HEK293 (cell line): ENCODE data around the gene SPACA4.

Source experiments
- KLF1 ChIP-seq: fragments of 450-650 bp; formaldehyde crosslinking; IDR thresholded peaks from 2 replicates; pipeline ENCODE4 v1.5.1; 2016; ENCODE audit warnings: missing biosample characterization, missing genetic modification characterization
- MZF1 ChIP-seq: fragments of 450-650 bp; formaldehyde crosslinking; IDR thresholded peaks from 2 replicates; pipeline ENCODE4 v1.5.1; 2017; ENCODE audit warnings: missing biosample characterization, missing genetic modification characterization, borderline replicate concordance
- SETDB1 ChIP-seq: IDR thresholded peaks from one replicate; pipeline ENCODE4 v1.6.1; 2017; ENCODE audit warnings: mild to moderate bottlenecking, low read length, moderate library complexity, mixed read lengths; ENCODE audit not compliant: insufficient read length
- SP7 ChIP-seq: fragments of 450-650 bp; formaldehyde crosslinking; IDR thresholded peaks from 2 replicates; pipeline ENCODE4 v1.5.1; 2016; ENCODE audit warnings: missing biosample characterization, missing genetic modification characterization
- ZFP3 ChIP-seq: fragments of 450-650 bp; formaldehyde crosslinking; IDR thresholded peaks from 2 replicates; pipeline ENCODE4 v1.5.1; 2016; ENCODE audit warnings: low read depth, missing biosample characterization, missing genetic modification characterization
- ZNF132 ChIP-seq: fragments of 450-650 bp; formaldehyde crosslinking; IDR thresholded peaks from 2 replicates; pipeline ENCODE4 v1.5.1; 2017; ENCODE audit warnings: missing biosample characterization, missing genetic modification characterization, borderline replicate concordance
- ZNF146 ChIP-seq: fragments of 450-650 bp; formaldehyde crosslinking; IDR thresholded peaks from 2 replicates; pipeline ENCODE4 v1.5.1; 2016; ENCODE audit warnings: missing biosample characterization, missing genetic modification characterization
- ZNF184 ChIP-seq: fragments of 450-650 bp; IDR thresholded peaks from 2 replicates; pipeline ENCODE4 v1.5.1; 2018; ENCODE audit warnings: missing biosample characterization, mild to moderate bottlenecking, missing genetic modification characterization
- ZNF2 ChIP-seq: fragments of 450-650 bp; formaldehyde crosslinking; IDR thresholded peaks from 2 replicates; pipeline ENCODE4 v1.5.1; 2016; ENCODE audit warnings: missing biosample characterization, missing genetic modification characterization
- ZNF23 ChIP-seq: fragments of 450-650 bp; formaldehyde crosslinking; IDR thresholded peaks from 2 replicates; pipeline ENCODE4 v1.5.1; 2016; ENCODE audit warnings: missing biosample characterization, missing genetic modification characterization, borderline replicate concordance
- ZNF239 ChIP-seq: fragments of 450-650 bp; formaldehyde crosslinking; IDR thresholded peaks from 2 replicates; pipeline ENCODE4 v1.5.1; 2016; ENCODE audit warnings: missing biosample characterization, missing genetic modification characterization
- ZNF266 ChIP-seq: fragments of 450-650 bp; formaldehyde crosslinking; IDR thresholded peaks from 2 replicates; pipeline ENCODE4 v1.5.1; 2016; ENCODE audit warnings: missing biosample characterization, missing genetic modification characterization, low read depth
- ZNF274 ChIP-seq, 2 experiments: fragments of 200-500 bp in 1 of 2; fragments of 450-650 bp in 1 of 2; sonication (Bioruptor generic) in 1 of 2; formaldehyde crosslinking in 1 of 2; IDR thresholded peaks; 2 replicates each; pipeline versions ENCODE4 v1.5.1 to v1.6.1; 2014 to 2016; ENCODE audit warnings: borderline replicate concordance in 1 of 2, inconsistent platforms in 1 of 2, low read length in 1 of 2, missing biosample characterization in 1 of 2, missing genetic modification characterization in 1 of 2
- ZNF341 ChIP-seq: fragments of 450-650 bp; formaldehyde crosslinking; IDR thresholded peaks from 2 replicates; pipeline ENCODE4; 2016; ENCODE audit warnings: low read depth, missing biosample characterization, missing genetic modification characterization
- ZNF404 ChIP-seq: fragments of 450-650 bp; formaldehyde crosslinking; IDR thresholded peaks from 2 replicates; pipeline ENCODE4 v1.5.1; 2017; ENCODE audit warnings: missing biosample characterization, missing genetic modification characterization
- ZNF48 ChIP-seq: fragments of 450-650 bp; formaldehyde crosslinking; IDR thresholded peaks from 2 replicates; pipeline ENCODE4 v1.5.1; 2016; ENCODE audit warnings: missing biosample characterization, missing genetic modification characterization
- ZNF558 ChIP-seq: fragments of 450-650 bp; formaldehyde crosslinking; IDR thresholded peaks from 2 replicates; pipeline ENCODE4 v1.5.1; 2016; ENCODE audit warnings: missing biosample characterization, missing genetic modification characterization
- ZNF571 ChIP-seq: fragments of 450-650 bp; formaldehyde crosslinking; IDR thresholded peaks from 2 replicates; pipeline ENCODE4 v1.5.0; 2017; ENCODE audit warnings: missing biosample characterization, missing genetic modification characterization
- ZNF664 ChIP-seq: fragments of 450-650 bp; formaldehyde crosslinking; IDR thresholded peaks from 2 replicates; pipeline ENCODE4 v1.5.1; 2016; ENCODE audit warnings: missing biosample characterization, missing genetic modification characterization
- ZNF830 ChIP-seq: fragments of 450-650 bp; IDR thresholded peaks from 2 replicates; pipeline ENCODE4 v1.5.0; 2018; ENCODE audit warnings: missing biosample characterization, missing genetic modification characterization, low read depth, mild to moderate bottlenecking, moderate library complexity
- ZNF843 ChIP-seq: fragments of 450-650 bp; formaldehyde crosslinking; IDR thresholded peaks from 2 replicates; pipeline ENCODE4 v1.5.1; 2016; ENCODE audit warnings: missing biosample characterization, missing genetic modification characterization
- ZSCAN16 ChIP-seq: fragments of 450-650 bp; formaldehyde crosslinking; IDR thresholded peaks from 2 replicates; pipeline ENCODE4 v1.5.1; 2016; ENCODE audit warnings: missing biosample characterization, missing genetic modification characterization
- TF ChIP-seq, protein P1 (sequence below): fragments of 450-650 bp; formaldehyde crosslinking; IDR thresholded peaks from 2 replicates; pipeline ENCODE4 v1.5.1; 2016; ENCODE audit warnings: missing biosample characterization, missing genetic modification characterization, borderline replicate concordance
- TF ChIP-seq, protein P2 (sequence below): fragments of 450-650 bp; formaldehyde crosslinking; IDR thresholded peaks from 2 replicates; pipeline ENCODE4 v1.5.1; 2017; ENCODE audit warnings: missing biosample characterization, missing genetic modification characterization
- TF ChIP-seq, protein P3 (sequence below): fragments of 450-650 bp; formaldehyde crosslinking; optimal IDR thresholded peaks from 2 replicates; pipeline ENCODE3; 2016; ENCODE audit warnings: missing biosample characterization, mild to moderate bottlenecking, missing genetic modification characterization
- TF ChIP-seq, protein P4 (sequence below): fragments of 450-650 bp; formaldehyde crosslinking; IDR thresholded peaks from 2 replicates; pipeline ENCODE4 v1.5.1; 2016; ENCODE audit warnings: missing biosample characterization, missing genetic modification characterization

The SPACA4 gene

DNA sequence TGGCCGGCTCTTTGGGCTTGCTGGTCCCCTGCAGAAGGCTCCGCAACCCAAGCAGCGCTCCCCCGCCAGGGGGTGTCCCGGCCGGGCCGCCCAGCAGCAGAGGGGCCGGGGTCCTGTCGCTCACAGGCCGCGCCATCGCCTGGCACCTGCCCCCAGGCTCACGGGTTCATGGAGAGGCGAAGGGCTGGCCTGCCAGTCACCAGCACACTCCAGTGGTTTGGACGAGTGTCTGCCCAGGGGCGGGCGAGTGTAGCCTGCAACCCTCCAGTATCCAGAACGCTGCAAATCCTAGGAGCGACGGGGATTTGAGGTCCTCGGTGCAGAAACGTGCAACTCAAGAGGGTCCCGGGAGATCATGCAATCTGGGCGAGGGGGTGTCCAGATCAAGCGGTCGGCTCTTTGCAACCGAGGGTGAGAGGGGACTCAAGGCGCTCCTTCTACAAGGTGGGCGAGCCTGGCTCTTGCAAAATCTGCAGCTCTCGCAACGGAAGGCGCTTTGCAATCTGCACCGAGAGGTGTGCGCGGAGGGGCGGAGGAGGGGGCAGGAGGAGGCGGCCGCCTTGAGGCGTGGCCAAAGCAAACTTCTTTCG, 30.4 kb downstream of the SPACA4 start, which contains the start of gene DBP (continued):
- TF ChIP-seq, protein P1, sequence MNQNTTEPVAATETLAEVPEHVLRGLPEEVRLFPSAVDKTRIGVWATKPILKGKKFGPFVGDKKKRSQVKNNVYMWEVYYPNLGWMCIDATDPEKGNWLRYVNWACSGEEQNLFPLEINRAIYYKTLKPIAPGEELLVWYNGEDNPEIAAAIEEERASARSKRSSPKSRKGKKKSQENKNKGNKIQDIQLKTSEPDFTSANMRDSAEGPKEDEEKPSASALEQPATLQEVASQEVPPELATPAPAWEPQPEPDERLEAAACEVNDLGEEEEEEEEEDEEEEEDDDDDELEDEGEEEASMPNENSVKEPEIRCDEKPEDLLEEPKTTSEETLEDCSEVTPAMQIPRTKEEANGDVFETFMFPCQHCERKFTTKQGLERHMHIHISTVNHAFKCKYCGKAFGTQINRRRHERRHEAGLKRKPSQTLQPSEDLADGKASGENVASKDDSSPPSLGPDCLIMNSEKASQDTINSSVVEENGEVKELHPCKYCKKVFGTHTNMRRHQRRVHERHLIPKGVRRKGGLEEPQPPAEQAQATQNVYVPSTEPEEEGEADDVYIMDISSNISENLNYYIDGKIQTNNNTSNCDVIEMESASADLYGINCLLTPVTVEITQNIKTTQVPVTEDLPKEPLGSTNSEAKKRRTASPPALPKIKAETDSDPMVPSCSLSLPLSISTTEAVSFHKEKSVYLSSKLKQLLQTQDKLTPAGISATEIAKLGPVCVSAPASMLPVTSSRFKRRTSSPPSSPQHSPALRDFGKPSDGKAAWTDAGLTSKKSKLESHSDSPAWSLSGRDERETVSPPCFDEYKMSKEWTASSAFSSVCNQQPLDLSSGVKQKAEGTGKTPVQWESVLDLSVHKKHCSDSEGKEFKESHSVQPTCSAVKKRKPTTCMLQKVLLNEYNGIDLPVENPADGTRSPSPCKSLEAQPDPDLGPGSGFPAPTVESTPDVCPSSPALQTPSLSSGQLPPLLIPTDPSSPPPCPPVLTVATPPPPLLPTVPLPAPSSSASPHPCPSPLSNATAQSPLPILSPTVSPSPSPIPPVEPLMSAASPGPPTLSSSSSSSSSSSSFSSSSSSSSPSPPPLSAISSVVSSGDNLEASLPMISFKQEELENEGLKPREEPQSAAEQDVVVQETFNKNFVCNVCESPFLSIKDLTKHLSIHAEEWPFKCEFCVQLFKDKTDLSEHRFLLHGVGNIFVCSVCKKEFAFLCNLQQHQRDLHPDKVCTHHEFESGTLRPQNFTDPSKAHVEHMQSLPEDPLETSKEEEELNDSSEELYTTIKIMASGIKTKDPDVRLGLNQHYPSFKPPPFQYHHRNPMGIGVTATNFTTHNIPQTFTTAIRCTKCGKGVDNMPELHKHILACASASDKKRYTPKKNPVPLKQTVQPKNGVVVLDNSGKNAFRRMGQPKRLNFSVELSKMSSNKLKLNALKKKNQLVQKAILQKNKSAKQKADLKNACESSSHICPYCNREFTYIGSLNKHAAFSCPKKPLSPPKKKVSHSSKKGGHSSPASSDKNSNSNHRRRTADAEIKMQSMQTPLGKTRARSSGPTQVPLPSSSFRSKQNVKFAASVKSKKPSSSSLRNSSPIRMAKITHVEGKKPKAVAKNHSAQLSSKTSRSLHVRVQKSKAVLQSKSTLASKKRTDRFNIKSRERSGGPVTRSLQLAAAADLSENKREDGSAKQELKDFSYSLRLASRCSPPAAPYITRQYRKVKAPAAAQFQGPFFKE (tag by site-specific recombination): no peak
- TF ChIP-seq ZSCAN16 (peak; percentile 26; the same call in 1 of the 2 replicates), ZNF266 (tag by site-specific recombination) (no peak), ZNF341 (tag by site-specific recombination) (no peak), SP7 (tag by site-specific recombination) (no peak; the same call in 1 of the 2 replicates), ZNF843 (tag by site-specific recombination) (no peak), ZNF23 (tag by site-specific recombination) (no peak), MZF1 (tag by site-specific recombination) (peak; percentile 43; the same call in 1 of the 2 replicates), ZNF239 (tag by site-specific recombination) (no peak), ZFP3 (tag by site-specific recombination) (no peak), ZNF830 (no peak), ZNF664 (tag by site-specific recombination) (no peak), ZNF404 (tag by site-specific recombination) (no peak), KLF1 (tag by site-specific recombination) (peak; percentile 73), ZNF146 (no peak), ZNF132 (tag by site-specific recombination) (no peak), SETDB1 (no peak), ZNF184 (tag by site-specific recombination) (no peak), ZNF2 (peak; percentile 33; the same call in 1 of the 2 replicates), ZNF558 (tag by site-specific recombination) (no peak), ZNF571 (tag by site-specific recombination) (no peak), ZNF274 (IDR thresholded peaks at IDR 0.05; ENCODE audit: low read length) (no peak), ZNF274 (tag by site-specific recombination; IDR thresholded peaks at IDR 0.05; ENCODE audit: borderline replicate concordance) (no peak), ZNF48 (tag by site-specific recombination) (no peak)
- TF ChIP-seq, protein P2, sequence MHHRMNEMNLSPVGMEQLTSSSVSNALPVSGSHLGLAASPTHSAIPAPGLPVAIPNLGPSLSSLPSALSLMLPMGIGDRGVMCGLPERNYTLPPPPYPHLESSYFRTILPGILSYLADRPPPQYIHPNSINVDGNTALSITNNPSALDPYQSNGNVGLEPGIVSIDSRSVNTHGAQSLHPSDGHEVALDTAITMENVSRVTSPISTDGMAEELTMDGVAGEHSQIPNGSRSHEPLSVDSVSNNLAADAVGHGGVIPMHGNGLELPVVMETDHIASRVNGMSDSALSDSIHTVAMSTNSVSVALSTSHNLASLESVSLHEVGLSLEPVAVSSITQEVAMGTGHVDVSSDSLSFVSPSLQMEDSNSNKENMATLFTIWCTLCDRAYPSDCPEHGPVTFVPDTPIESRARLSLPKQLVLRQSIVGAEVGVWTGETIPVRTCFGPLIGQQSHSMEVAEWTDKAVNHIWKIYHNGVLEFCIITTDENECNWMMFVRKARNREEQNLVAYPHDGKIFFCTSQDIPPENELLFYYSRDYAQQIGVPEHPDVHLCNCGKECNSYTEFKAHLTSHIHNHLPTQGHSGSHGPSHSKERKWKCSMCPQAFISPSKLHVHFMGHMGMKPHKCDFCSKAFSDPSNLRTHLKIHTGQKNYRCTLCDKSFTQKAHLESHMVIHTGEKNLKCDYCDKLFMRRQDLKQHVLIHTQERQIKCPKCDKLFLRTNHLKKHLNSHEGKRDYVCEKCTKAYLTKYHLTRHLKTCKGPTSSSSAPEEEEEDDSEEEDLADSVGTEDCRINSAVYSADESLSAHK (tag by site-specific recombination): 0 out of 2 replicates have a peak, but pooled peaks have one; percentile 11
- TF ChIP-seq, protein P3, sequence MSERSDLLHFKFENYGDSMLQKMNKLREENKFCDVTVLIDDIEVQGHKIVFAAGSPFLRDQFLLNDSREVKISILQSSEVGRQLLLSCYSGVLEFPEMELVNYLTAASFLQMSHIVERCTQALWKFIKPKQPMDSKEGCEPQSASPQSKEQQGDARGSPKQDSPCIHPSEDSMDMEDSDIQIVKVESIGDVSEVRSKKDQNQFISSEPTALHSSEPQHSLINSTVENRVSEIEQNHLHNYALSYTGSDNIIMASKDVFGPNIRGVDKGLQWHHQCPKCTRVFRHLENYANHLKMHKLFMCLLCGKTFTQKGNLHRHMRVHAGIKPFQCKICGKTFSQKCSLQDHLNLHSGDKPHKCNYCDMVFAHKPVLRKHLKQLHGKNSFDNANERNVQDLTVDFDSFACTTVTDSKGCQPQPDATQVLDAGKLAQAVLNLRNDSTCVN: no peak
- TF ChIP-seq, protein P4, sequence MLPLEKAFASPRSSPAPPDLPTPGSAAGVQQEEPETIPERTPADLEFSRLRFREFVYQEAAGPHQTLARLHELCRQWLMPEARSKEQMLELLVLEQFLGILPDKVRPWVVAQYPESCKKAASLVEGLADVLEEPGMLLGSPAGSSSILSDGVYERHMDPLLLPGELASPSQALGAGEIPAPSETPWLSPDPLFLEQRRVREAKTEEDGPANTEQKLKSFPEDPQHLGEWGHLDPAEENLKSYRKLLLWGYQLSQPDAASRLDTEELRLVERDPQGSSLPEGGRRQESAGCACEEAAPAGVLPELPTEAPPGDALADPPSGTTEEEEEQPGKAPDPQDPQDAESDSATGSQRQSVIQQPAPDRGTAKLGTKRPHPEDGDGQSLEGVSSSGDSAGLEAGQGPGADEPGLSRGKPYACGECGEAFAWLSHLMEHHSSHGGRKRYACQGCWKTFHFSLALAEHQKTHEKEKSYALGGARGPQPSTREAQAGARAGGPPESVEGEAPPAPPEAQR: no peak
